Medulla oblongata (tissue), 1 donor: Measurements from ENCODE around the gene SPAM1.
A peak's percentile ranks its signal among the peaks of the same experiment; 100 is the strongest.
"Not testable (repeated sequence)": the region's sequence is repeated elsewhere in the genome, so short reads cannot be mapped to it uniquely, and the experiment has no call there.

Experiments used
- DNase-seq: peaks from one replicate; pipeline ENCODE4 v3.0.0-alpha.2; 2015; ENCODE audit errors: extremely low spot score

SPAM1 gene

DNA sequence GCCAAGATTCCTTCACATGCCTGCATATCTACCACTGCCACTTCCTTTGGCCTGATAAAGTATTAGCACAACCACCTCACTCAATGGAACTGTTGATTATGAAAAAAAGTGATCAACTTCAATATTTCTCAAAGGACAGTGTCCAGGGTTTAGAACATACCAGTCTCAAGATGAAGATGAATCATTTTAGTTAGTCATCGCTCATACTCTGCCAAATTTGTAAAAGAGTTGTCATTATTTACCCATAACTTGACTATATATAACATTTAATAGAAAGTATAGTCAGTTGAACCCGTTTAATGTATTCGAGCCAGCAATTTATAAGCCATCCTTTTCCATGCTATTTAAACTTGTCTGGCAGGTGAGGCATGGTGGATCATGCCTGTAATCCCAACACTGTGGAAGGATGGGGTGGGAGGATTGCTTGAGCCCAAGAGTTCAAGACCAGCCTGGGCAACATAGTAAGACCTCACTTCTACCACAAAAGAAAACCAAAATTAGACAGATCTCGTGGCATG, 33.2 kb downstream of the SPAM1 start:
- no peak for DNase-seq

DNA sequence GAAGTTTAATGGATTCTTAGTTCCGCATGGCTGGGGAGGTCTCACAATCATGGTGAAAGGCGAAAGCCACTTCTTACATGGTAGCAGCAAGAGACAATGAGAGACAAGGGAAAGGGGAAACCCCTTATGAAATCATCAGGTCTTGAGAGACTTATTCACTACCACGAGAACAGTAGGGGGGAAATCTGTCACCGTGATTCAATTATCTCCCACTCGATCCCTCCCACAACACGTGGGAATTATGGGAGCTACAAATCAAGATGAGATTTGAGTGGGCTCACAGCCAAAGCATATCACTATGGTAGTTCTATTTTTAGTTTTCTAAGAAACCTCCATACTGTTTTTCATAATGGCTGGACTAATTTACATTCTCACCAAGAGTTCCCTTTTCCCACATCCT, 36.7 kb downstream of the SPAM1 start:
- no peak for DNase-seq

DNA sequence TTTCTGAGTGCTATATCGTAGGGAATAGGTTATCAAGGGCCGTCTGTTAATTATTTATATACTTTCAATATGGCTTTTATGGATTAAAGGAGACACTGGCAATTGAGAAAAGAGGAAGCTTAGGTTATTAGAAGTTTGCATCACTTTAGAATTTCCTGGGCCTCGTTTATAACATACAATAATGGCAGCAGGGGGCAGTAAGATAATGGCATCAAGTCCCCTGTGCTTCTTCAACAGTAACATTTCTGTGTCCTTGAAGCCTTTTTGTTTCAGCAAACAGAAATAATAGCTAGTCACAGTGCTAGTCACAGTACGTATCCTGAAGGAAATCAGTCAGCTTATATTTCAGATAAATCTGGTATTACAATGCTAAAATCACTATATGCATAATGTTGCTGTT, 41.9 kb downstream of the SPAM1 start:
- DNase-seq = peak; percentile 83

DNA sequence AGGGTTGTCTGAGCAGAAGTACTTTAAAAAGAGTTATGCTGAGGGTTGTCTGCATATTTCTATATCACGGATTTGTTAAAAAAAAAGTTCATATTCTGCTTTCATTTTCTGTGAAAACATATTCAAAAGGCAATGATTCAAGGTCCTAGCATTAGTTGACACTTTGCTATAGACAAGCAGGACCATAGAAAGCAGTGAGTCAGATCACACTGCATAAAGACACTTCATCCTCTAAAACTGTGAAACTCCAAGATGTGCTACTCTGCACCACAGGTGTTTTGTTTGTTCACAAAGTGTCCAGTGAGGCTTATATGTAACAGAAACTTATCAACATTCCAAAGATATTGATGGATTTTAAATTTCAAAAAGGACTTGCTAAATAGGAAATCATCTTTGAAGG, 47.0 kb downstream of the SPAM1 start:
- no peak for DNase-seq

DNA sequence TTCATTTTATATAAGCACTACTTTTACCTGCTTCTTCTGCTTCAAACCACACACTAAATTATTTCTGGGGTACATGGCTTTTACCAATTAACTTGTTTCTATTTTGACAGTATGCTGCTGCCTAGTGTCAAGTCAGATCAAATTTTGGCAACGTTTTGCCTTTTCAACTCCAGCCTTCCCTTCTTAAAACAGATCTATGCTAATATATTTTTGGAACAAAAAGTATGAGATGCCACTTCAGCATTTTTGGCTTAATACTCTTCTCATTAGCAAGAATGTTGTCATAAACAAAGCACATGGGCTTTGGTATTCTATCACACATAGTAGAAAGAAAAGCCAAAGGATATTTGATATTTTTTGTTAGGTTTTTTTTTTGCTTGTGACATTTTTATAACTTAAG, 47.8 kb downstream of the SPAM1 start:
- no peak for DNase-seq

DNA sequence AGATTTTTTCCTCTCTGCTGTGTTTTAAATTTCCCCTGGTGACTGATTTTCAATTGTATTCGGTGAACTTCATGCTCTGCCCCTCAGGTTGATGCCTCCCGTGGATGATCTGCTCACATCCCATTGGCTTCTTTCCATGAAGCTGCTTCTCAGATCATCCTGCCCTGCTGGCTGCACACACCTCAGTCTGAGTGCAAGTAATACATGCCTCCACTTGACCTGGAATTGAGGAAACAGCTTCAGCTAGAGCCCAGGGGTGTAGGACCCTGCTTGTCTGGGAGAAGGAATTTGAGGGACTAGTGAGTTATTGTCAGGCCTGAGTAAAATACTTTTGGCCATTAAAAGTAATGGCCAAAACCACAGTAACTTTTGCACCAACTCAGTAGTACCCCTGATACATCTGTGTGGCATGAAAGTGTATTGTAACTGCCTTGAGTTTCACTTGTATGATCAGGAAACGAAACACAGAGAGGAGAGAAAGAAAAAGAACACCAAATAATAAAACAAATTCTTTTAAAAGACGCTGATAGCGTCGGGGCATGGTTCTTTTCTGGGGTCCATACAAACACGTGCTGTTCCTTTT, 49.4 kb downstream of the SPAM1 start:
- no peak for DNase-seq

DNA sequence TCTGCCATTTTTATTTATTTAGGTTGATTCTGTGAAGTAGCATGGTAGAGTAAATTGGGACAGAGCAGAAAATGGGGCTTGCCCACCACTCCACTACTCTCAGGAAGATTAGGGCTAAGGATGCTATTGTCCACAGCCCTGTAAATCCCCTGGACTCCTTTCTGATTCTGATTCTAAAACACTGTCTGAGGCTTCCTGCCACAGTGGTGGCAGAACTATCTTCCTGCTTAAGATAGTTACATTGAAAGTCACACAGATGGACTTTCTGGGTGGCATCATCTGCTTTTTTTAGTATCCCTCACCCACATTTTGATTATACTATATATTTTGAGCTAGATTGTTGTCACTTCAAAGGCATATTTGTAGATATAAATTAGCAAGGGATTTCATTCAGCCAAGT, 50.0 kb downstream of the SPAM1 start:
- DNase-seq = no peak

DNA sequence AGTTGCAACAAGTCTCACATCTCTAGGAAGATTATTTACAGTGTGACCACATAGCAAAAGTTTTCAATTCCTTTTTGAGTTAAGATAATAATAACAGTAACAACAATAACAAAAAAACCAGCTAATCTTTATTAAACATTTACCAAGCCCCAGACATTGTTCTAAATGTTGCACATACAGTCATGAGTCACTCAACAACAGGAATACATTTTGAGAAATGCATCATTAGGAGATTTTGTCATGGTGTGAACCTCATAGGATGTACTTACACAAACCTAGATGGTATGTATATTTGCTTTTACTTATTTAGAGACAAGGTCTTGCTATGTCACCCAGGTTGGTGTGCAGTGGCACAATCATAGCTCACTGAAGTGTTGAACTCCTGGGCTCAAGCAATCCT, 52.0 kb downstream of the SPAM1 start:
- DNase-seq = no peak

- DNase-seq = no peak
These were observed 54.8 kb downstream of the SPAM1 start for GRCh38 chr7:123979876-123980275.

DNA sequence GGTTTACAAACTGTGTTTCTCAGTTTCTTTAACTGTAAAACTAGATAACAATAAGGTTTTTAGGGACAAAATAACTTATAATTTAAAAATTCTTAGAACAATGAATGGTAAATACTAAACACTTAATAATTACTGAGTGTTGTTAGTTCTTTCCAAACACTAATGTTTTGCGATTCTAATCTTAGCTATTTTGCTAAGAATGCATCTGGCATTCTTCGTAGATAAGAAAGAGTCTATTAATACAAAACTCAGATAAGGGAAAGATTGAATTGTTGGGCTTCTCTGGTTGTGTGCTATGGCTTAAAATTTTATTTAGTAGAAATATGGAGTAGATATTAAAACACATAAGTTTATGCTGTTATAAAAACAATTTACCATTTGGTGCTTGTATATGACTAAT, 62.4 kb downstream of the SPAM1 start:
- no peak for DNase-seq

DNA sequence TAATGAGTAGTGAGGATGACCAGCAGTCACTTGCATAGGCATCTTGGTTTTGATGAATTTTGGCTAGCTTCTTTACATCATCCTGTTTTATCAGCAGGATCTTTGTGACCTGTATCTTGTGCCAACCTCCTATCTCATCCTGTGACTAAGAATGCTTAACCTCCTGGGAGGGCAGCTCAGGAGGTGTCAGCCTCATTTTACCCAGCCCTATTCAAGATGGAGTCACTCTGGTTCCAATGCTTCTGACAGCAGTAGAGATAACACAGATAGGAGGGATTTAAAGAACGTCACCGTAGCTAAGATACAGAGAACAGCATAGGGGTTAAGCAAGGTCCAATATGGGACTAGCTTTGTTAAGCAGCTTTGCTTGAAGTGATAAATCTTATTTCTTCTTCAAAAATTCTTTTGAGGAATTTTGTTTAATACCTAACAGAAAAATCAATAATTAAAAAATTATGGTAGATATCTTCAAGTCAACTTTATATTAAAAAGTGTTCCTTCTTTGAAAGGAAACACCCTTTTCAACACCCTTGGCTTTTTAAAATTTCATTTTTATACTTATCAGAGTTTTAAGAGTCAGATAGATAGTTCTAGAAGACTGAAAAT, 68.0 kb downstream of the SPAM1 start:
- DNase-seq = no peak

GRCh38 chr7:123993996-123994395, 69.0 kb downstream of the SPAM1 start:
- no peak for DNase-seq

- peak; percentile 78 for DNase-seq
These were observed 69.4 kb downstream of the SPAM1 start for GRCh38 chr7:123994449-123994848.

- peak; percentile 10 for DNase-seq
These were observed 70.7 kb downstream of the SPAM1 start for GRCh38 chr7:123995617-123996326.

- DNase-seq = no peak
These were observed 71.2 kb downstream of the SPAM1 start for GRCh38 chr7:123996327-123996625.

- no peak for DNase-seq
These were observed 73.9 kb downstream of the SPAM1 start for GRCh38 chr7:123998921-123999320.

- no peak for DNase-seq
These were observed 74.7 kb downstream of the SPAM1 start for GRCh38 chr7:123999703-124000102.

- not testable (repeated sequence) for DNase-seq
These were observed 83.3 kb downstream of the SPAM1 start for GRCh38 chr7:124008296-124008695.

DNA sequence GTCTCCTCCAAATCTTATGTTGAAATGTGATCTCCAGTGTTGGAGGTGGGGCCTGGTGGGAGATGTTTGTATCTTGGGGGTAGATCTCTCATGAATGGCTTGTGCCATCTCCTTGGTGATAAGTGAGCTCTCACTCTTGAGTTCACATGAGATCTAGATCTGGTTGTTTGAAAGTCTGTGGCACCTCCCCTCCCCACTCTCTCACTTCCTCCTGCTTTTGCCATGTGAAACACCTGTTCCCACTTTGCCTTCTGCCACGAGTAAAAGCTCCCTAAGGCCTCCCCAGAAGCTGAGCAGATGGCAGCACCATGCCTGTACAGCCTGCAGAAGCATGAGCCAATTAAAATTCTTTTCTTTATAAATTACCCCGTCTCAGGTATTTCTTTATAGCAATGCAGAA, 84.3 kb downstream of the SPAM1 start:
- no peak for DNase-seq
